GM18517 (cell line): ENCODE results near the gene BBS1.
"Not testable (repeated sequence)": the region's sequence is repeated elsewhere in the genome, so short reads cannot be mapped to it uniquely, and the experiment has no call there.

Source experiments
- ATAC-seq: cut with Tn5 transposase; IDR thresholded peaks from one replicate; pipeline ENCODE4 v1.9.1; 2021; ENCODE audit warnings: mild to moderate bottlenecking, moderate library complexity; ENCODE audit not compliant: unreplicated experiment

The BBS1 gene

DNA sequence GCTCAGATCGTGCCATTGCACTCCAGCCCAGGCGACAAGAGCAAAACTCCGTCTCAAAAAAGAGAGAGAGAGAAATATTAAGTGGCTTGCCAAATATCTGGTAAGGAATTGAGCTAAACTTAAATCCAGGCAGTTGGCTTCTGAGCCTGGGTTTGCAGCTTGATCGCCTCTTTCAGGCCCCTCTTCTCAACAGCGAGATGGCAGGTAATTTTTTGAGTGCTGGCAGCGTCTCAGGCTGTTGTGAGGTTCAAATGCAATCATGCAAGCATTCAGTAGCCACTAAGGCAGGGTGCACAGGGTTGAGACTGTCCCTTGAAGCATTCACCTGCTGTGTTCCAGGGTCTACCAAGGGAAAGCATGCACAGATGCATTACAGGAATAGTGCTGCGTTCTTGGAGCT lies 58.6 kb downstream of the BBS1 start:
- no peak for ATAC-seq

DNA sequence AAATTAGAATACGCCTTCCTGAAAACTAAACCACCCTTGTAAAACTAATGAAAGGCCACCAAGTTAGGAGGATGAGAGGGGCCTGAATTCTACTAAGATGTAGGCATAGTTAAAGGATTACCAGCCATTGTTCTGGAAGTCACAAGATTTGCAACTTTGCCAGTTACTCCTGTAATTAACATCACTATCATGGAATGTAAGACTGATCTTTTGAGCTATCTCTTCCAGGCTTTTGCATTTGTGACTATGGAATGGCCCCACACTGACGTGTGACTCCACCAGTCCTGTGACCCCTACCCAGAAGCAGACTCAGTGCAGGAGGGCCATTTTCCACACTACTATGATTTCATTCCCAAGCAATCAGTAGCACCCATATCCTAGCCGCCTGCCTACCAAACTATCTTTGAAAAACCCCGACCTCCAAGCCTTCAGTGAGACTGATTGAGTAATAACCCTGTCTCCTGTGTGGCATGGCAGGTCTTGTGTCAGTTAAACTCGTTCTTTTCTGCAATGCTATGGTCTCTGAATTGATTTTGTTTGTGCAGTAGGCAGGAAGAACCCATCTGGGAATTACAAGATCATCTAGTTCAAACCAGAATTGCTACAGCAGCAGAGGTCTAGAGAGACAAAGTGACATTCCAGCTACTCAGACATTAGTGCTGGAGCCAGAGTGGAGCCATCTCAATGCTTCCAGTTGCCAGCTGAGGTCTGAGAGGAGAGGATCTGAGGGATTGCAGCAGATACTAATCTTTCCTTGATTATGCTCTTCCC lies 59.8 kb downstream of the BBS1 start:
- ATAC-seq = no peak

DNA sequence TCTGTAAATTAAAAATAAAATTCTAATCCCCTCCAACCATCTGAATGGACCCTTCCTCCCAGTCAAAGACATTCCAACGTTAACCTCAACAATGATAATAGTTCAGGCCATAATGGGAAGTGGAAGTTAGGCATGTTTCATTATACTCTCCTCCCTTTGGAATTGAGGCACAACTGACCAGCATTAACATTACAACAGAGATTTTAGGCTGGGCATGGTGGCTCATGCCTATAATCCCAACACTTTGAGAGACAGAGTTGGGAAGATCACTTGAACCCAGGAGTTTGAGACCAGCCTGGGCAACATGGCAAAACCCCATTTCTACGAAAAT lies 60.4 kb downstream of the BBS1 start:
- no peak for ATAC-seq

DNA sequence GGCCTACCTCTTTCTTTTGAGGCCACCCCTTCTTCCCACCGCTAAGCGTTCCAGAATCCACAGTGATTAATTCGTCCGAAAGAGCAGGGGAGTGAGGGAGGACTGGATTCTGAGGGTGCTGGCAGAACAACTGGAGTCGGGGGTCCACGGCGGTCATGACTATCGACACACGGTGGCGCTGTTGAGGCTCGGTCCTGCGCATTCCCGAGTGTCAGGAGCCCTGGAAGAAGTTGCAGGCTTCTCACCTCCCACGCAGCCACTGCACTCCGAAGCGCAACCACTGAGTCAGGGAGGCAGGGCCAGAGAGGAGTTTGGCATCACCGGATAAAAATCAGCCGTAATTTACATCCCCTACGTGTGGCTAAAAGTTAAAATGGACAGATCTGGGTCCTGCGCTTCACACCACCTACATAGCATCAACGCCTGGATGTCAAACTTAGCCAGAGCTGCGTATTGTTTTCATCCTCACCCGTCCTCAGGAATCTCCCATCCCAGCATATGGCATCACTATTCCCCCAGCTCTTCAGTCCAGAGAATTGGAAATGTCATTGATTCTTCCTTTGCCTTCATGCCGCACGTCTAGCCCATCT lies 68.7 kb downstream of the BBS1 start:
- no peak for ATAC-seq

DNA sequence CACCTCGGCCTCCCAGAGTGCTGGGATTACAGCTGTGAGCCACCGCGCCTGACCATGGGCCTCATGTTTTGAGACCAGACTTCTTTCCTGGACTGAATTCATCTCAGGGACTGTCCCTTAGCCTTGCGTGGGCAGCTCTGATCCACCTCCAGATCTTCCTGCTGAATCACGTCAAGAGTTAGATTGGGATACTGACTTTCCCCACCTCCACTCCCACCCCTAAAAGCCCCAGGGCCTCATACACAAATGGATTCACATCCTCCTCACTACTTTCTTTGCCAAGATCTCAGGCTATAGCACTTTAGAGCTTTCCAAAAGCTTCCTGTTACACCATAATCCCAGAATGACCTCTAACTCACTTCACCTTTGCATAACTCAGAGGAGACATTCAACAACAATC lies 70.4 kb downstream of the BBS1 start:
- no peak for ATAC-seq

DNA sequence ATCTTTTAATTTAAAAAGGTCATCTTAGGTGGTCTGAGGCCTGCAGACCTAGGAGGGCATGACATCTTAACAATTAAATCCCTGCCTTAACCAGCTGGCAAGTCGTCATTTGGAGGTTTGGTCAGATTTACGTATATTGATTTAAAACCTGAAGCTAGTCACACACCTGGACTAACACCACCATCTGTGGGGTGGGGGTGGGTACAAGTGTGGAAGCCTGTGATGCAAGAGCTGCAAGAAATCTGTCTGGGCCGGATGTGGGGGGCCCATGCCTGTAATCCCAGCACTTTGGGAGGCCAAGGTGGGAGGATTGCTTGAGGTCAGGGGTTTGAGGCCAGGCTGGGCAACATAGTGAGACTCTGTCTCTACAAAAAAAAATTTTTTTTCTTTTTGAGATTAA lies 70.8 kb downstream of the BBS1 start:
- ATAC-seq = no peak

DNA sequence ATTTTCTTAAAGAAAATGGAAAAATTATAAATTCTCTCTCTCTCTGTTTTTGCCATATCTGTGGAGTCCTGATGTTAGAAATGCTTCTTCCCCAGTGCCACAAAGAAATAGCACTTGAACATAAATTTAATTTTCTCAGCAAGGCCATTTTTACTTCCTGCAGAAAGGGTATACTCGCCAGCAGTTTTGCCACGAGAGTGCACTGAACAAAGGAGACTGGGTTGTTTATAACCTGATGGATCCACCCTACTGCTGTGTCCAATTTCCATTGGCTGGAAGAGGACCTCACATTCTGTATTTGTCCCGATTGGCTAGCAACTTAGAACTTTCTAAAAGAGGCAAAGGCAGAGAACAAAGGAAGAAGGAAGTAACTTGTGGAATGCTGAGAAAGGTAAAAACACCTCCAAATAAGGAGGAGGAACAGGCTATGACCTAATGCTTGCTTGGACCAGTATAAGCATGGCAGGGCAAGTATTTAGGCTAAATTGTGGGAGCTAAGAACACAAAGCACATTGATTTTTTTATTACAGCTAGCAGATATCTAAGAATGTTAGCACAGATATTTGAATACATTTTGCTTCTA lies 72.2 kb downstream of the BBS1 start:
- not testable (repeated sequence) for ATAC-seq
